K562 (cell line): ENCODE results near the gene NFATC3. TPM values are rescaled to one million over a fixed set of nuclear protein-coding genes. Genes with fewer than 3 reads are reported as not detected.

Experiments
- BCL6 ChIP-seq: fragments of 250-450 bp; sonication (Bioruptor Pico); IDR thresholded peaks from 2 replicates; pipeline ENCODE4 v1.4.0; 2020
- BRD4 ChIP-seq: fragments of 200-600 bp; sonication (generic); IDR thresholded peaks from 2 replicates; pipeline ENCODE4 v1.6.1; 2017; ENCODE audit warnings: inconsistent platforms
- CXXC5 ChIP-seq: fragments of 250-450 bp; sonication (Bioruptor Pico); IDR thresholded peaks from 2 replicates; pipeline ENCODE4 v1.8.0; 2022; ENCODE audit warnings: inconsistent platforms, mild to moderate bottlenecking, moderate library complexity
- E2F3 ChIP-seq: fragments of 250-450 bp; sonication (Bioruptor Pico); IDR thresholded peaks from 2 replicates; pipeline ENCODE4 v1.4.0; 2020; ENCODE audit warnings: mild to moderate bottlenecking
- E2F6 ChIP-seq, 2 experiments: IDR thresholded peaks; 2 replicates each; pipeline ENCODE4 v1.6.1; 2011; ENCODE audit warnings: borderline replicate concordance in 1 of 2, control low read depth in 1 of 2, low read depth in 1 of 2, low read length in 1 of 2, mild to moderate bottlenecking in 1 of 2, mixed read lengths in 1 of 2, moderate library complexity in 1 of 2; ENCODE audit not compliant: insufficient read depth in 1 of 2, insufficient read length in 1 of 2, poor library complexity in 1 of 2, severe bottlenecking in 1 of 2; ENCODE audit errors: extremely low read depth in 1 of 2
- FOXM1 ChIP-seq, 2 experiments: fragments of 450-650 bp in 1 of 2; sonication (generic) in 1 of 2; formaldehyde crosslinking in 1 of 2; IDR thresholded peaks; 2 replicates each; pipeline versions ENCODE4 v1.6.1 to v1.9.0; 2017 to 2022; ENCODE audit warnings: low read depth in 2 of 2, mild to moderate bottlenecking in 2 of 2, missing genetic modification reagents in 1 of 2, moderate library complexity in 1 of 2
- HDAC6 ChIP-seq: IDR thresholded peaks from 2 replicates; pipeline ENCODE4 v1.6.1; 2012; ENCODE audit warnings: low read depth, mild to moderate bottlenecking, control low read depth, inconsistent platforms, low read length, moderate library complexity
- HIVEP1 ChIP-seq: fragments of 250-450 bp; sonication (Bioruptor Pico); IDR thresholded peaks from 2 replicates; pipeline ENCODE4 v1.4.0; 2020; ENCODE audit warnings: mild to moderate bottlenecking
- MAFG ChIP-seq: fragments of 450-650 bp; conservative IDR thresholded peaks from 2 replicates; pipeline ENCODE4 v1.6.1; 2016; ENCODE audit warnings: missing genetic modification characterization, missing compliant biosample characterization
- MAZ ChIP-seq, 2 experiments: fragments of 450-650 bp in 1 of 2; sonication (generic) in 1 of 2; formaldehyde crosslinking; IDR thresholded peaks in 1 of 2; conservative IDR thresholded peaks in 1 of 2; 2 replicates each; pipeline versions ENCODE4 v1.4.0 to v1.5.0; 2020; ENCODE audit warnings: mild to moderate bottlenecking in 1 of 2, missing genetic modification reagents in 1 of 2
- MCM3 ChIP-seq: fragments of 450-650 bp; IDR thresholded peaks from 2 replicates; pipeline ENCODE4 v1.6.1; 2016
- MYNN ChIP-seq, 2 experiments: sonication (generic); formaldehyde crosslinking in 1 of 2; IDR thresholded peaks; 2 replicates each; pipeline versions ENCODE4 v1.5.0 to v1.6.1; 2016 to 2020; ENCODE audit warnings: antibody characterized with exemption in 1 of 2, missing genetic modification reagents in 1 of 2
- OTX1 ChIP-seq: fragments of 450-650 bp; formaldehyde crosslinking; IDR thresholded peaks from 2 replicates; pipeline ENCODE4 v1.4.0; 2022; ENCODE audit warnings: mild to moderate bottlenecking
- POLR2B ChIP-seq: fragments of 450-650 bp; IDR thresholded peaks from 2 replicates; pipeline ENCODE4 v1.6.1; 2018; ENCODE audit warnings: low read depth; ENCODE audit not compliant: partially characterized antibody
- RBBP5 ChIP-seq: fragments of 200-600 bp; sonication (generic); IDR thresholded peaks from 2 replicates; pipeline ENCODE4 v1.6.1; 2012; ENCODE audit warnings: borderline replicate concordance, mild to moderate bottlenecking, low read length, control low read depth, inconsistent platforms; ENCODE audit not compliant: insufficient read depth, poor library complexity, severe bottlenecking
- SAP30 ChIP-seq: fragments of 200-600 bp; sonication (generic); IDR thresholded peaks from 2 replicates; pipeline ENCODE4 v1.6.1; 2012; ENCODE audit warnings: borderline replicate concordance, low read depth, mild to moderate bottlenecking, moderate library complexity, low read length, control low read depth, inconsistent platforms; ENCODE audit not compliant: insufficient read depth, poor library complexity, severe bottlenecking
- SMARCA4 ChIP-seq: fragments of 450-650 bp; IDR thresholded peaks from 2 replicates; pipeline ENCODE4 v1.6.1; 2016
- SNRNP70 ChIP-seq: fragments of 200-400 bp; formaldehyde crosslinking; optimal IDR thresholded peaks from 2 replicates; pipeline ENCODE3; 2017; ENCODE audit warnings: low read depth, low read length
- STAT5B ChIP-seq: fragments of 250-450 bp; sonication (Bioruptor Pico); IDR thresholded peaks from 2 replicates; pipeline ENCODE4 v1.8.0; 2021; ENCODE audit warnings: mild to moderate bottlenecking, inconsistent platforms
- TAF7 ChIP-seq: fragments of 450-650 bp; IDR thresholded peaks from 2 replicates; pipeline ENCODE4 v1.6.1; 2016; ENCODE audit warnings: missing genetic modification characterization, missing compliant biosample characterization
- TBL1XR1 ChIP-seq, 2 experiments: IDR thresholded peaks; 2 replicates each; pipeline ENCODE4 v1.6.1; 2012; ENCODE audit warnings: improper control_type of control experiment in 2 of 2, low read length in 2 of 2, mild to moderate bottlenecking in 1 of 2
- THRAP3 ChIP-seq: fragments of 450-650 bp; IDR thresholded peaks from 2 replicates; pipeline ENCODE4 v1.6.1; 2016; ENCODE audit warnings: mild to moderate bottlenecking, inconsistent platforms, borderline replicate concordance
- ZNF184 ChIP-seq: sonication (generic); formaldehyde crosslinking; IDR thresholded peaks from 2 replicates; pipeline ENCODE4 v1.5.0; 2020; ENCODE audit warnings: missing genetic modification reagents
- ZNF212 ChIP-seq: fragments of 450-650 bp; formaldehyde crosslinking; IDR thresholded peaks from 2 replicates; pipeline ENCODE4 v1.4.0; 2020; ENCODE audit warnings: mild to moderate bottlenecking
- ZNF707 ChIP-seq: fragments of 250-450 bp; sonication (Bioruptor Pico); conservative IDR thresholded peaks from 2 replicates; pipeline ENCODE4 v1.8.0; 2022; ENCODE audit warnings: inconsistent platforms, mild to moderate bottlenecking, moderate library complexity
- ZNF780A ChIP-seq: fragments of 250-450 bp; sonication (Bioruptor Pico); IDR thresholded peaks from 2 replicates; pipeline ENCODE4 v1.5.0; 2021; ENCODE audit warnings: mild to moderate bottlenecking
- polyA plus RNA-seq, 8 experiments: library from polyadenylated mRNA; depleted of rRNA in 4 of 8; stranded (reverse) in 5 of 8; unstranded in 3 of 8; fragments of >200 nt; fragmentation: Nextera tagmentation in 2 of 8; fragmentation: Illumina TruSeq in 1 of 8; extraction: Ambion mirVana in 2 of 8; extraction: Trizol in 1 of 8; gene quantifications; 2 replicates each; pipeline versions ENCODE4 v1.2.1 to v1.2.3, GENCODE V29; 2011 to 2014; ENCODE audit warnings: inconsistent platforms in 1 of 8, missing spikeins in 1 of 8
- total RNA-seq, 7 experiments: library from RNA; depleted of rRNA in 6 of 7; stranded (reverse); fragments of >200 nt in 6 of 7; fragmentation: Illumina TruSeq in 2 of 7; extraction: Trizol in 2 of 7; gene quantifications; 2 replicates each; pipeline versions ENCODE4 v1.2.1 to v1.2.3, GENCODE V29; 2011 to 2021; ENCODE audit warnings: low replicate concordance in 1 of 7
- TF ChIP-seq, protein P1 (sequence below): fragments of 450-650 bp; IDR thresholded peaks from 2 replicates; pipeline ENCODE4 v1.6.1; 2018; ENCODE audit warnings: mild to moderate bottlenecking, low read depth; ENCODE audit not compliant: partially characterized antibody

Gene NFATC3
- total and polyA plus RNA-seq, 9 of the 15 experiments (the other 6 are each of a cell fraction or from before 2014, with no cell fraction given) = 15.7 to 98.4 (median 59.4) TPM

DNA sequence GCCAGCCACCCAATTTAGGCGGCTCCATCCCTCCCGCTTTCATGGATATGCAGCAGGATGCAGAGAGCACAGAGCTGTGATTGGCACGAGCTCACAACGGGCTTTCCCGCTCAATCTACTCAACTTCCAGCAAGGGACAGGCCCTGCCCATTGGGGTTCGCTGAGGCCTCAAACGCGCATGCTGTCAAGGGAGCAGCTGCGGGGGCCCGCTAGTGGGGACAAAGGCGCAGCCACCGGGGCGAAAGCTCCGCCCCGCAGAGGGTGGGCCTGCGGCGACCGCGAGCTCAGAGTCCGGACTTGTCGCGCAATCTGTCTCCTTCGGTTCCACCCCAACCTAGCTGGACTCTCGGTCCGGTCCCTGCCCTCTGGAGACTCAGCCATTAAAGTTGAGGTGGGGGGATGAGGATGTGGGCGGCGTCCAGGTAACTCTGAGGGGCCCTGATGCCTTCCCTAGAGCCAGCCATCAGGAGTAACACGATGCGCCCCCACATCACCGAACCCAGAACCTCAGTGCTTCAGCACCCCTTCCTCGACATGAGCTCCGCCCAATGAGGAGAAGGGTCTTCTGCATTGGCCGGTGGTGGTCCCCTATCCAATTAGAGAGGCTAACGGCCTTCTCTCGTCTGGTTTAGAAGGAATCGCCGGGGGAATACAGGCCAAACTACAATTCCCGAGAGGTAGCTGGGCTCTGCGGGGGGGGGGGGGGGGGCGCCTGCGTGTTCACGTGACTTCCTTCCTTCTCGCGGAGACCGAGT is 489 bp upstream of the NFATC3 start (continued):
- TF ChIP-seq SAP30 = no peak
- no peak for TF ChIP-seq SNRNP70
- TF ChIP-seq BCL6 (CRISPR knock-in tag) = no peak
- no peak for TF ChIP-seq STAT5B (CRISPR knock-in tag)
- 0 out of 2 replicates have a peak, but pooled peaks have one; percentile 5 for TF ChIP-seq BRD4
- TF ChIP-seq THRAP3 = no peak
- no peak; a peak in 1 of 4 replicates for TF ChIP-seq TBL1XR1 (IDR thresholded peaks at IDR 0.05; ENCODE audit: low read length in 2 of 2)
- TF ChIP-seq, protein P1, sequence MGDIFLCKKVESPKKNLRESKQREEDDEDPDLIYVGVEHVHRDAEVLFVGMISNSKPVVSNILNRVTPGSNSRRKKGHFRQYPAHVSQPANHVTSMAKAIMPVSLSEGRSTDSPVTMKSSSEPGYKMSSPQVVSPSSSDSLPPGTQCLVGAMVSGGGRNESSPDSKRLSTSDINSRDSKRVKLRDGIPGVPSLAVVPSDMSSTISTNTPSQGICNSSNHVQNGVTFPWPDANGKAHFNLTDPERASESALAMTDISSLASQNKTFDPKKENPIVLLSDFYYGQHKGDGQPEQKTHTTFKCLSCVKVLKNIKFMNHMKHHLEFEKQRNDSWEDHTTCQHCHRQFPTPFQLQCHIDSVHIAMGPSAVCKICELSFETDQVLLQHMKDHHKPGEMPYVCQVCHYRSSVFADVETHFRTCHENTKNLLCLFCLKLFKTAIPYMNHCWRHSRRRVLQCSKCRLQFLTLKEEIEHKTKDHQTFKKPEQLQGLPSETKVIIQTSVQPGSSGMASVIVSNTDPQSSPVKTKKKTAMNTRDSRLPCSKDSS = no peak
- TF ChIP-seq RBBP5 = peak; percentile 44
- TF ChIP-seq MYNN (IDR thresholded peaks at IDR 0.05) = peak; percentile 58
- TF ChIP-seq MYNN (CRISPR knock-in tag; IDR thresholded peaks at IDR 0.05) = no peak
- TF ChIP-seq ZNF184 (CRISPR knock-in tag) = no peak
- no peak for TF ChIP-seq ZNF707 (CRISPR knock-in tag)
- peak; percentile 86 for TF ChIP-seq CXXC5 (CRISPR knock-in tag)
- TF ChIP-seq TAF7 = peak; percentile 58
- TF ChIP-seq MCM3 = no peak
- TF ChIP-seq FOXM1 (IDR thresholded peaks at IDR 0.05; ENCODE audit: low read depth) = no peak
- TF ChIP-seq FOXM1 (CRISPR knock-in tag; IDR thresholded peaks at IDR 0.05; ENCODE audit: low read depth) = no peak
- TF ChIP-seq SMARCA4 = no peak
- no peak for TF ChIP-seq HIVEP1
- peak; percentile 98 to 99 for TF ChIP-seq E2F6 (IDR thresholded peaks at IDR 0.05; ENCODE audit: borderline replicate concordance in 1 of 2, extremely low read depth in 1 of 2, insufficient read depth in 1 of 2, insufficient read length in 1 of 2, low read depth in 1 of 2, low read length in 1 of 2, poor library complexity in 1 of 2, severe bottlenecking in 1 of 2)
- peak; percentile 90 for TF ChIP-seq POLR2B
- TF ChIP-seq MAZ (CRISPR knock-in tag; conservative IDR thresholded peaks at IDR 0.05 in 1 of 2, IDR thresholded peaks at IDR 0.05 in 1 of 2) = peak; percentile 89
- TF ChIP-seq E2F3 (CRISPR knock-in tag) = peak; percentile 95
- no peak for TF ChIP-seq ZNF780A (CRISPR knock-in tag)
- no peak for TF ChIP-seq MAFG (tag)
- TF ChIP-seq OTX1 = peak; percentile 56; the same call in 1 of the 2 replicates
- no peak for TF ChIP-seq HDAC6
- TF ChIP-seq ZNF212 (CRISPR knock-in tag) = no peak; the same call in 1 of the 2 replicates
